HG02798 (cell line): ENCODE results near the gene CBARP.
"Not testable (repeated sequence)": the region's sequence is repeated elsewhere in the genome, so short reads cannot be mapped to it uniquely, and the experiment has no call there.

Experiments used
- ATAC-seq: cut with Tn5 transposase; IDR thresholded peaks from one replicate; pipeline ENCODE4 v1.9.1; 2021; ENCODE audit warnings: mild to moderate bottlenecking; ENCODE audit not compliant: unreplicated experiment, poor library complexity

CBARP gene

DNA sequence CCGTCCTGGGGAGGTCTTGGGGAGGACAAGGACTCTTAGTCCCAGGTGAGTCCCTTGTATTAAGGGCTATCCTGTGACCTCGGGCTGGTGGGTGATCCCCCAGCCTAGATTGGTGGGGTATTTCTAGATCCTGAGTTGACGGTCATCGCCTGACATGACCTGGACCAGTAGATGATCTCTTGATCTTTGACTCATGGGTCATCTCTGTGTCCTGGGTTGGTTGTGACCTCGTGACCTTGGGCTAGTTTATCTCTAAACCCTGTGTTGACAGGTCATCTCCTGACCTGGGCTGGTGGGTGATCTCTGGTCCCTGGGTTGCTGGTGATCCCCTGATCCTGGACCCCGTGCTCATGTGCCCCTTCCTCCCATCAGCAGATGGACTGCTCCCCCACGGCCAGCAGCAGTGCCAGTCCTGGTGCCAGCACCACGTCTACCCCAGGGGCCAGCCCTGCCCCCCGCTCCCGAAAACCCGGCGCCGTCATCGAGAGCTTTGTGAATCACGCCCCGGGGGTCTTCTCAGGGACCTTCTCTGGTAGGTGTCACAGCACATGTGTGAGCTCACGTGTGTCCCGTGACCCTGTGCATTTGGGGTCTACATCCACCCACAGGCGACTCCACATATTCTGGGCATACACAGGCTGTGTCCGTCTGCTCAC is 16.9 kb upstream of the CBARP start:
- no peak for ATAC-seq

DNA sequence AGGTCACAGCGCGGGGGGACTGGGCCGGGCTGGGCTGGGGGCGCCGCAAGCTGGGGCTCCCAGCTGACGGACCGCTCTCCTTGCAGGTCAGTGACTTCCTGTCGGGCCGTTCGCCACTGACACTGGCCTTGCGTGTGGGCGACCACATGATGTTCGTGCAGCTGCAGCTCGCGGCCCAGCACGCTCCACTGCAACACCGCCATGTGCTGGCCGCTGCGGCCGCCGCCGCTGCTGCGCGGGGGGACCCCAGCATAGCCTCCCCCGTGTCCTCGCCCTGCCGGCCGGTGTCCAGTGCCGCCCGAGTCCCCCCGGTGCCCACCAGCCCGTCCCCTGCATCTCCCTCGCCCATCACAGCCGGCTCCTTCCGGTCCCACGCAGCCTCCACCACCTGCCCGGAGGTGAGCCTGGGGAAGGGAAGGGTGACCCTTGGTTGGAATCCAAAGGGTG is 16.3 kb upstream of the CBARP start:
- ATAC-seq: no peak

DNA sequence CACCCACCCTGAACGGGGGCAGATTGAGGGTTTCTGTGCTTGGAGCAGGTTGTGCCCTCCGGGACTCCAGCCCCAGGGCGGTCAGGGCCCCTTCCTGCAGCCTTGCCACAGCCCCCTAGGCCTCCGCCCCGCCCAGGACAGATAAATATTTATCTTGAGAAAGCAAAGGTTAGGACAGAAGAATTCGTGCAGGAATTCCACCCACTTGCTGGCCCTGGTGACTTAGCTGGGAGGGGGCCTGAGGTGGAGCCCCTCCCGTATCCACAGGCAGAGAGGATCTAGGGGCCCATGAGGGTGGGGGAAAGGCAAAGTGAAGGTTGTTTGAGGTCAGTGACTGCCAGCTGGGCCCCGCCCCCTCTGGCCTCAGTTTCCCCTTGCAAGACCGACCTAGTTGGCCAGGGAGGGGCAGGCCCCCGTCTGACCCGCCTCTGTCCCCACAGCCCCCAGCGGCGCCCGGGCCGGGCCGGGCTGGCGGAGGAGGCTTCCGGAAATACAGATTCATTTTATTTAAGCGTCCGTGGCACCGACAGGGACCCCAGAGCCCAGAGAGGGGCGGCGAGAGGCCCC is 15.8 kb upstream of the CBARP start:
- no peak for ATAC-seq

GRCh38 chr19:1252821-1253513 is 15.2 kb upstream of the CBARP start:
- ATAC-seq: no peak

DNA sequence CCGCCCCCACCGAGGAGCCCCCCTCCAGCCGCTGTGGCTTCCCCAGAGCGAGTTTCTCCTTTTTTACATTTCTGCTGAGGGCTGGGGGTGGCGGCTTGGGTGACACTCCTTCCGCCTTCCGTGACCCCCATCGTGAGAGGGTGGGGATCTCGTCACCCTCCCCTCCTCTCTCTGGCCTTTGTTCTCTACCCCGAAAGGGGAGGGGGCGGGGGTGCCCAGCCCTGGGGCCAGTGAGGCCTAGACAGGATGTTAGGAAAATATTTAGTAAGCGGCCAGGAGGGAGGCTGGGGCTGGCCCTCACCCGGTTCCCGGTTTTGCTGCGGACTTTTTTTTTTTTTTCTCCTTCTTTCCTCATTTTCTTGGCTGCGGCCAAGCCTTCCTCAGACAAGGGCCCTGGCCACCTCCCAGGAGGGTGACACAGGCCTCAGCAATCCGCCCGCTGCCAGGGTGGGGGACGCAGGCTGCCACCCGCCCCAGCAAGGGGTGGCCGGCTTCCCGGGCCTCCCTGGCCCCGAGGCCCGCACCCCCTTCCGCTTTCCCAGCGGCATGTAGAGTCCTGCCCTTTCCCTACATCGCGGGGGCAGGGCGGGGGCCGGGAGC is 14.5 kb upstream of the CBARP start:
- no peak for ATAC-seq

DNA sequence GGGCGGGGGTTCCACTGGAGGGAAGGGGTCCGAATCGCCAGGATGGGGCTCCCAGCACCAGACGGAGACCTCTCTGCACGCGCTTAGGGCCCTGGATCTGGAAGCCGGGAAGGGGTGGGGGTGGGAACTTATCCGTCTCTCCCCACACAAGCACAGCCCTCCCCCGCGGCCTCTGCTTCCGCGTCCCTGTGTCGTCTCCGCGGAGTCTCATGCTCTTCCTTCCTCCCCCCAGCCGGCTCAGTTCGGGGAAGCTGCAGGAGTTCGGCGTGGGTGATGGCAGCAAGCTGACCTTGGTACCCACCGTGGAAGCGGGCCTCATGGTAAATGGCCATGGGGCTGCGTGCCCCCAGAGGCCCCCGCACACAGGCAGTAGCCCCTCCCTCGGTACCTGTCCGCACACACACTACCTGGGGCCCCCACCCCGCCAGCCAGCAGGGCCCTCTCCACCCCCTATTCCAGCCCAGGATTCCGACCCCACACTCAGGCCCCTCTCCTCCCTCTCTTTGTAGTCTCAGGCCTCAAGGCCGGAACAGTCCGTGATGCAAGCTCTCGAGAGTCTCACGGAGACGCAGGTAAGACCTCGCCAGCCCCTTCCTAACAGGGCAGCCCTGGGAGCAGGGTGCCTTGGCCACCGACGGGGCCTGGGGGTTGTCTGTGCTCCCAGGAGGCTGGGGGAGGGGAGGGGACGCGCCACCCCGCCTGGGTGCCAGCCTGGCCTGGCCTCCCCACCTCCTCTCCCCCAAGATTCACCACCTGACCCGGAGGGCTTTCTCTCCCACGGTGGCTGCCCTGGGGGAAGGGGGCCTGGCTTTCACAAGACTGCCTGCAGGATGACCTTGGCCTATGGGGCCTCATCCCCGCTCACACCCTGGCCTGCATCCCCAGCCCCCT is 13.8 kb upstream of the CBARP start:
- no peak for ATAC-seq

GRCh38 chr19:1250437-1251260 is 12.8 kb upstream of the CBARP start:
- ATAC-seq: no peak

DNA sequence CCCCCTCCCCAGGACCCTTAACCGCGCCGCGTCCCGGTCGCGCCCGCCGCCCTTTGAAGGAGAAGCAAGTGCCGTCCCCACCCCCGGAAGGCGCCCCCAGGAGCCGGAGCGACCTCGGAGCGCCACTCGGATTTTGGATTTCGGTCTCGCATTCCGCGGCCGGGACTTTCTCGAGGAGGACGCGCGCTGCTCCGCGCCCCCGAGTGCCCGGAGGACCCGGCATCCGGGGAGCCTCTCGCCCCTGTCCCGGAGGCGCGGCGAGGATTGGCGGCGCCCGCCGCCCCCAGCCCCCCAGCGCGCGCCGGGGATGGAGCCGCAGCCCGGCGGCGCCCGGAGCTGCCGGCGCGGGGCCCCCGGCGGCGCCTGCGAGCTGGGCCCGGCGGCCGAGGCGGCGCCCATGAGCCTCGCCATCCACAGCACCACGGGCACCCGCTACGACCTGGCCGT is 12.2 kb upstream of the CBARP start:
- no peak for ATAC-seq

DNA sequence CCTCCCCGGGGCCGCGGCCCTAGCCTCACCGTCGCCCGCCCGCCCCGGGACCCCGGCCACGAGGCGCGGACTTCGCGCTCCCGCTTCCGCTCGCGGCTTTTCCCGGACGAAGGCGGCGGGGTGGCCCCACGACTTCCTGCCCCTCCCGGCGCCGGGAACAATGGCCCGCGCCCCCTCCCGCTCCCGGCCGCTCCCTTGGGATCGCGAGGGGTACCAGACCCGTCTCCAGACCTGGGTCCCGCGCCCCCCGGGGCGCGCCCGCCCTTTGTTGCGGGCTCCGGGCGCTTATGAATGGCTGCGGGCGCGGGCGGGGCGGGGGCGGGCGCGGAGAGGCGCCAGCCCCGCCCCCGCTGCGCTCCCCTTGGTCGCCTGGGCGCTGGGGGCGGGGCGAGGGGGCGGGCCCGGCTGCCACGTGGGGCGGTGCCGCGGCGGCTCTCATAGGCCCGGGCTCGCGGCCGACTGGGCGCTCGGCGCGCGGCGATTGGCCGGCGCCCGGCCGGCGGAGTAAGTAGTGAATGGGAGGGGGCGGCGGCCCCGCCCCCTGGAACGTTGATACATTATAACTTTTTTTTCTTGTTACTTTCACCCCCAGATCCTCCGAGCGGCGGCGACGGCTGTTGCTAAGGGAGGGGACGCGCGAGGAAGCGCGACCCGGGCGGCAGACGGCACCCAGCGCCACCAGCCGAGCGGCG is 11.6 kb upstream of the CBARP start:
- peak; percentile 60 for ATAC-seq

- ATAC-seq: peak; percentile 35
These were observed 11.0 kb upstream of the CBARP start for GRCh38 chr19:1248786-1249297.

GRCh38 chr19:1248139-1248785 is 10.5 kb upstream of the CBARP start, which contains the start of gene MIDN:
TSS of gene MIDN (plus strand) at chr19:1248583. CDS start at chr19:1250297, 1,714 bp downstream.
- ATAC-seq: peak; percentile 14

GRCh38 chr19:1247748-1248138 is 9.9 kb upstream of the CBARP start:
- ATAC-seq: no peak

DNA sequence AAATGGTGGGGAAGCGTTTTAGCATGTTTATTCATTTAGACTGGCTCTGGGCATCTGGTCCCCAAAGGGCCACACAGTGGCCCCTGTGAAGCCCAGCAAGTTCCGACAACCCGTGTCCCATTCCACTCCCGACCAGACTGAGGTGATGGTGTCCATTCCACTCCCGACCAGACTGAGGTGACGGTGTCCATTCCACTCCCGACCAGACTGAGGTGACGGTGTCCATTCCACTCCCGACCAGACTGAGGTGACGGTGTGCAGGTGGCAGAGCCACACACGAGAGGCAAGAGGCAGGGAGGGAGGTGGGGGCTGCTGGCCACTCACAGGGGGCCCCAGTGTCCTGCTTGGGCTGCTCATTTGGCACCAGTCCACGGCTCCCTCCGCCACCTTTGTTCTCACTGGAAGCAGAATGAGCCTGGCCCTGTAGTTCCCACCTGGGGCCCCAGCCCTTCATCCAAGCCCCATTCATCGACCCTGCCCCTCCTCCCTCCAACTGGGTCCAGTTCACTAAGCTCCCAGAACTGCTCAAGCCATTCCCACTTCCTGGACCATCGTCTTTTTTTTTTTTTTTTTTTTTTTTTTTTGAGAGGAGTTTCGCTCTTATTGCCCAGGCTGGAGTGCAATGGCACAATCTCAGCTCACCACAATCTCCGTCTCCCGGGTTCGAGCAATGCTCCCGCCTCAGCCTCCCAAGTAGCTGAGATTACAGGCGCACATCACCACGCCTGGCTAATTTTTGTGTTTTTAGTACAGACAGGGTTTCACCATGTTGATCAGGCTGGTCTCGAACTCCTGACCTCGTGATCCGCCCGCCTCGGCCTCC is 8.7 kb upstream of the CBARP start:
- not testable (repeated sequence) for ATAC-seq

- no peak for ATAC-seq
These were observed 7.9 kb upstream of the CBARP start for GRCh38 chr19:1245494-1246264.

DNA sequence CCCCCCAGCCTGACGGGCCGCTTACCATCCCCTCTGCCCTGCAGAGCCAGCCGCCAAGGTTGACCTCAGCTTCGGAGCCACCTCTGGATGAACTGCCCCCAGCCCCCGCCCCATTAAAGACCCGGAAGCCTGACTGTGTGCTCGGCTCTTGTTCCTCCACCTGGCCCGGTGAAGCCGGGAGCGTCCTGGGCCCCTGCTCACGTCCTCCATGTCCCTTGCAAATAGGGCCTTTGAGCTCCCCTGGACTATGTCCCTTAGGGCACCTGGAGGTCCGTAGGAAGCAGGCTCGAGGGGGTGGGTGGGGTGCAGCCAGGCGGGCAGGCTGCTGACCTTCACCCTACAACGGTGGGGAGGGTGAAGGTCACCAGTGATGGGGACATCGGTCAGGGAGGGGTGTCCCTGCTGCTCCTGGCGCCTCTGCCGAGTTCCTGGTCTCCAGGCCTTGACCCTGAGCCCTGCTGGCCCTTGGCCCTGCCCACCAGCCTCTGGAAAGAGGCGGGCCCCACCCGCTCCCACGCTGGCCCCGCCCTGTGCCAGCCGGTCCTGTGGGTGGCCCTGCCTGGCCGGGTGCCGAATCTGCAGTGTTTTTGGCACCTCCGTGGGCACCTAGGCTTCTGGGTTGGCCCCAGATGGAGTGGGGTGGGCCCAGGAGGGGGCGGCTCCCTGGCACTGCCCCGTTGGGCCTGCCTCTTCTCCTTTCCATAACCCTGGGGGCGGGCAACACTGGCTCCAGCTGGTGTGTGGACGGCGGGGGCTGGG is 7.1 kb upstream of the CBARP start:
- ATAC-seq: no peak
